Smooth muscle cell (in vitro differentiated cells): ENCODE measurements around the gene RABGAP1L. TPM values are rescaled to one million over a fixed set of nuclear protein-coding genes. Genes with fewer than 3 reads are reported as not detected.

ENCODE experiments used
- DNase-seq: peaks from one replicate; lab custom pipeline; 2025; ENCODE audit not compliant: unreplicated experiment; lab: John Stamatoyannopoulos, UW
- H2AFZ ChIP-seq: fragments of 200-600 bp; sonication (generic); 2 replicates; pipeline ENCODE4 v1.6.0; 2016; ENCODE audit warnings: antibody characterized with exemption, low read depth, mild to moderate bottlenecking
- H3F3A ChIP-seq: fragments of 200-600 bp; sonication (generic); 2 replicates; pipeline ENCODE4 v1.6.0; 2017; ENCODE audit warnings: antibody characterized with exemption, low read depth
- H3K27ac ChIP-seq: fragments of 200-600 bp; sonication (generic); 2 replicates; pipeline ENCODE4 v1.5.1; 2016; ENCODE audit warnings: low read depth, mild to moderate bottlenecking
- H3K27me3 ChIP-seq: fragments of 200-600 bp; sonication (generic); 2 replicates; pipeline ENCODE4 v1.6.1; 2016; ENCODE audit warnings: low read depth, mild to moderate bottlenecking
- H3K36me3 ChIP-seq: fragments of 200-600 bp; sonication (generic); 2 replicates; pipeline ENCODE4 v1.5.1; 2016; ENCODE audit warnings: low read depth
- H3K4me1 ChIP-seq: fragments of 200-600 bp; sonication (generic); 2 replicates; pipeline ENCODE4 v1.5.1; 2016; ENCODE audit warnings: low read depth
- H3K4me2 ChIP-seq: fragments of 200-600 bp; sonication (generic); 2 replicates; pipeline ENCODE4 v1.6.0; 2016; ENCODE audit warnings: mild to moderate bottlenecking
- H3K4me3 ChIP-seq: fragments of 200-600 bp; sonication (generic); 2 replicates; pipeline ENCODE4 v1.5.1; 2016; ENCODE audit warnings: mild to moderate bottlenecking
- H3K79me2 ChIP-seq: fragments of 200-600 bp; sonication (generic); 2 replicates; pipeline ENCODE4 v1.6.0; 2016; ENCODE audit warnings: low read depth, mild to moderate bottlenecking
- H3K9ac ChIP-seq: fragments of 200-600 bp; sonication (generic); 2 replicates; pipeline ENCODE4 v1.6.0; 2016; ENCODE audit warnings: low read depth
- H3K9me3 ChIP-seq: fragments of 200-600 bp; sonication (generic); replicated peaks from 2 replicates; pipeline ENCODE4 v1.5.1; 2016; ENCODE audit warnings: low read depth
- H4K20me1 ChIP-seq: fragments of 200-600 bp; sonication (generic); 2 replicates; pipeline ENCODE4 v1.6.0; 2016; ENCODE audit warnings: low read depth
- CTCF ChIP-seq: fragments of 200-600 bp; sonication (generic); IDR thresholded peaks from 2 replicates; pipeline ENCODE4 v1.5.1; 2017; ENCODE audit warnings: borderline replicate concordance, mild to moderate bottlenecking, antibody characterized with exemption; ENCODE audit not compliant: insufficient read depth, poor library complexity, severe bottlenecking
- WGBS: methylation state at CpG from one replicate; pipeline ENCODE4 v1.1.7; 2016; ENCODE audit warnings: low lambda C conversion rate; 5-methylcytosine and 5-hydroxymethylcytosine counted together
- polyA plus RNA-seq: library from polyadenylated mRNA; unstranded; fragments of >200 nt; fragmentation: Nextera tagmentation; extraction: Ambion mirVana; gene quantifications from 2 replicates; pipeline ENCODE4 v1.2.1, GENCODE V29; 2016
- total RNA-seq: library from RNA; depleted of rRNA; stranded (reverse); fragments of >200 nt; gene quantifications from 2 replicates; pipeline ENCODE4 v1.2.3, GENCODE V29; 2014

Gene RABGAP1L
- total and polyA plus RNA-seq, 2 experiments from 2014 or later, result 4.8 to 24.7 TPM

DNA sequence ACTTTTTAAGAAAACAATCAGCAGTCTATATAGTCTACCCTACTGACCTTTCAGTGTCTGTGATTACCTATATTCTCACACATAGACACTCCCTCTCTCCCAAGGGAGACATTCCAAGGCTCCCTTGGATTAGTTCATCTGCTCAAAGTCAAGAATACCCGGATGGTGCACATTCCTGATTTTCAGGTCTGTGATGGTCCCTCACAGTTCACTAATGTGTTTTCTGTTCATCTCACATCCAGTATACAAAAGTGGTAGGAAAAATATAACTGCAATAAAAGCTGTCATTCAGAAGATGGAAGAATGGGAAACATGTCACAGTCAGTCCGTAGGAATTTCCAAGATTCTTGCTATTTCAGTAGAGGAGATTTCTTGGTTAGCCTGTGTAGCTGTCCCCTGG is 616.3 kb downstream of the RABGAP1L start:
- Histone ChIP-seq H3K9me3 (no peaks in the 10 kb centered on the region), H3F3A (no peaks in the 10 kb centered on the region), H3K27me3 (no peaks in the 10 kb centered on the region), H3K27ac (no peak overlapping the region), H3K79me2 (no peaks in the 10 kb centered on the region), H3K36me3 (no peaks in the 10 kb centered on the region), H3K4me2 (no peak overlapping the region), H4K20me1 (no peaks in the 10 kb centered on the region), H3K4me1 (no peaks in the 10 kb centered on the region), H2AFZ (no peak overlapping the region), H3K9ac (no peak overlapping the region), H3K4me3 (no peak overlapping the region)
- no peak for TF ChIP-seq CTCF
- WGBS, result 83% methylated on average over 2 of the region's 2 CpGs
- no peak for DNase-seq

- H3K27ac ChIP-seq, result no peak overlapping the region
- no peak overlapping the region for H2AFZ ChIP-seq
- H3K9me3 ChIP-seq, result no peaks in the 10 kb centered on the region
- no peaks in the 10 kb centered on the region for H3K27me3 ChIP-seq
- H3K4me1 ChIP-seq, result no peaks in the 10 kb centered on the region
- DNase-seq, result no peak
- no peaks in the 10 kb centered on the region for H3F3A ChIP-seq
- no peak for TF ChIP-seq CTCF
- no peak overlapping the region for H3K4me2 ChIP-seq
- WGBS, result 91% methylated on average over 2 of the region's 2 CpGs
- no peak overlapping the region for H3K9ac ChIP-seq
- no peak overlapping the region for H3K4me3 ChIP-seq
- H3K79me2 ChIP-seq, result no peaks in the 10 kb centered on the region
- H4K20me1 ChIP-seq, result no peaks in the 10 kb centered on the region
- no peaks in the 10 kb centered on the region for H3K36me3 ChIP-seq
Measured at GRCh38 chr1:174777262-174777661, 617.9 kb downstream of the RABGAP1L start.

- Histone ChIP-seq H3K4me3 (no peak overlapping the region), H3K9ac (no peak overlapping the region), H3K27ac (no peak overlapping the region), H3K79me2 (no peaks in the 10 kb centered on the region), H4K20me1 (no peaks in the 10 kb centered on the region), H2AFZ (no peak overlapping the region), H3K9me3 (no peaks in the 10 kb centered on the region), H3K27me3 (no peaks in the 10 kb centered on the region), H3K4me2 (no peak overlapping the region), H3K4me1 (no peaks in the 10 kb centered on the region), H3F3A (no peaks in the 10 kb centered on the region), H3K36me3 (no peaks in the 10 kb centered on the region)
- 91% methylated on average over 6 of the region's 6 CpGs for WGBS
- no peak for DNase-seq
- TF ChIP-seq CTCF, result no peak
Measured at GRCh38 chr1:174785510-174785909, 626.2 kb downstream of the RABGAP1L start.

GRCh38 chr1:174786358-174786757 is 627.0 kb downstream of the RABGAP1L start:
- Histone ChIP-seq H3K27me3 (no peaks in the 10 kb centered on the region), H3K27ac (no peak overlapping the region), H2AFZ (no peak overlapping the region), H3K79me2 (no peaks in the 10 kb centered on the region), H3F3A (no peaks in the 10 kb centered on the region), H3K4me1 (no peaks in the 10 kb centered on the region), H3K36me3 (no peaks in the 10 kb centered on the region), H4K20me1 (no peaks in the 10 kb centered on the region), H3K4me3 (no peak overlapping the region), H3K9ac (no peak overlapping the region), H3K4me2 (no peak overlapping the region), H3K9me3 (no peaks in the 10 kb centered on the region)
- no peak for TF ChIP-seq CTCF
- DNase-seq, result no peak
- 69% methylated on average over 2 of the region's 2 CpGs for WGBS
